ENCODE data around the gene OR56A5. TPM values are rescaled to one million over a fixed set of nuclear protein-coding genes. Genes with fewer than 3 reads are reported as not detected.
A peak's percentile ranks its signal among the peaks of the same experiment; 100 is the strongest.

OR56A5 gene
- total RNA-seq, 1 donor from 2014 or later: not detected

GRCh38 chr11:5955586-5955985 is 12.7 kb downstream of the OR56A5 start:
- Mint-ChIP-seq H3K9me3 (ENCODE audit: unreplicated experiment) (peaks cover 5% of the 10 kb centered on the region), H3K27ac (ENCODE audit: unreplicated experiment) (no peak overlapping the region), H3K36me3 (ENCODE audit: unreplicated experiment) (no peaks in the 10 kb centered on the region), H3K27me3 (ENCODE audit: unreplicated experiment) (no peaks in the 10 kb centered on the region), H3K4me3 (ENCODE audit: unreplicated experiment) (no peak overlapping the region), H3K4me1 (ENCODE audit: unreplicated experiment) (no peaks in the 10 kb centered on the region)
- no peak for DNase-seq (ENCODE audit: extremely low spot score, unreplicated experiment)
- TF ChIP-seq CTCF (IDR thresholded peaks at IDR 0.05): no peak

- Mint-ChIP-seq H3K36me3 (ENCODE audit: unreplicated experiment) (no peaks in the 10 kb centered on the region), H3K27me3 (ENCODE audit: unreplicated experiment) (no peaks in the 10 kb centered on the region), H3K27ac (ENCODE audit: unreplicated experiment) (no peak within 1 kb of the TSS), H3K4me1 (ENCODE audit: unreplicated experiment) (no peaks in the 10 kb centered on the region), H3K9me3 (ENCODE audit: unreplicated experiment) (peaks cover 20% of the 10 kb centered on the region), H3K4me3 (ENCODE audit: unreplicated experiment) (no peak within 1 kb of the TSS)
- no peak for TF ChIP-seq CTCF (IDR thresholded peaks at IDR 0.05)
- no peak for DNase-seq (ENCODE audit: extremely low spot score, unreplicated experiment)
These were observed 26.3 kb downstream of the OR56A5 start, which contains the start of gene OR56A3 for GRCh38 chr11:5941951-5942350. OR56A3 (plus strand) TSS chr11:5942251; CDS start chr11:5947347, 5,096 bp downstream.

- Mint-ChIP-seq H3K9me3 (ENCODE audit: unreplicated experiment) (peaks cover 31% of the 10 kb centered on the region), H3K27me3 (ENCODE audit: unreplicated experiment) (no peaks in the 10 kb centered on the region), H3K27ac (ENCODE audit: unreplicated experiment) (no peak overlapping the region), H3K4me1 (ENCODE audit: unreplicated experiment) (no peaks in the 10 kb centered on the region), H3K4me3 (ENCODE audit: unreplicated experiment) (no peak overlapping the region), H3K36me3 (ENCODE audit: unreplicated experiment) (no peaks in the 10 kb centered on the region)
- TF ChIP-seq CTCF (IDR thresholded peaks at IDR 0.05): no peak
- no peak for DNase-seq (ENCODE audit: extremely low spot score, unreplicated experiment)
These were observed 27.5 kb downstream of the OR56A5 start for GRCh38 chr11:5940748-5941147.

GRCh38 chr11:5938603-5938965 is 29.7 kb downstream of the OR56A5 start:
- Mint-ChIP-seq H3K4me1 (ENCODE audit: unreplicated experiment) (no peaks in the 10 kb centered on the region), H3K9me3 (ENCODE audit: unreplicated experiment) (peaks cover 35% of the 10 kb centered on the region), H3K27me3 (ENCODE audit: unreplicated experiment) (no peaks in the 10 kb centered on the region), H3K36me3 (ENCODE audit: unreplicated experiment) (no peaks in the 10 kb centered on the region), H3K4me3 (ENCODE audit: unreplicated experiment) (no peak overlapping the region), H3K27ac (ENCODE audit: unreplicated experiment) (no peak overlapping the region)
- DNase-seq (ENCODE audit: extremely low spot score, unreplicated experiment): peak; percentile 76
- TF ChIP-seq CTCF (IDR thresholded peaks at IDR 0.05): no peak

GRCh38 chr11:5937868-5938602 is 30.3 kb downstream of the OR56A5 start:
- H3K4me3 Mint-ChIP-seq (ENCODE audit: unreplicated experiment): no peak overlapping the region
- H3K9me3 Mint-ChIP-seq (ENCODE audit: unreplicated experiment): peaks cover 41% of the 10 kb centered on the region
- peak; percentile 63 for DNase-seq (ENCODE audit: extremely low spot score, unreplicated experiment)
- no peak for TF ChIP-seq CTCF (IDR thresholded peaks at IDR 0.05)
- H3K36me3 Mint-ChIP-seq (ENCODE audit: unreplicated experiment): no peaks in the 10 kb centered on the region
- H3K27me3 Mint-ChIP-seq (ENCODE audit: unreplicated experiment): no peaks in the 10 kb centered on the region
- no peak overlapping the region for H3K27ac Mint-ChIP-seq (ENCODE audit: unreplicated experiment)
- no peaks in the 10 kb centered on the region for H3K4me1 Mint-ChIP-seq (ENCODE audit: unreplicated experiment)
